Measurements from ENCODE around the gene CERS6. TPM values are rescaled to one million over a fixed set of nuclear protein-coding genes. Genes with fewer than 3 reads are reported as not detected.

Gene CERS6
- total RNA-seq, 1 experiment from 2014 or later = 30.3 TPM

DNA sequence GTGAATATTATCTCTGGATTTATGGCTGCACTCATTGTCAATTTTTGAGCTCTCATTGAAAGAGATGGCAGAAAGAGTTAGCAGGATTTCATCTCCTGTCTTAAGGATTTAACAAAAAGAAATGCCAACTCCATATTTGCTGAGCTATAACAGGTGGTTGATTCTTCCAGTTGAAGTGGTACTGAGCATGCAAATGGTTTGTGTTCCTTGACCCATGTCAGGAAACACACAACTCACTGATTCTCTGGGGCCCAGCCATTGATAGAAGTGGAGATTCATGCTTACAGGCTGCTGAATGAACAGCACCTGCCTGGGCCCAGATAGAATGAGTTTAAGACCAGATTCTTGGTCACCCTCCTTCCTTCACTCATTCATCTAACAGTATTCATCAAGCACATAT, 128.8 kb downstream of the CERS6 start:
- TSS peak; percentile 15 for BruUV-seq (replicated peaks)
- TF ChIP-seq POLR2AphosphoS5 (IDR thresholded peaks at IDR 0.05; ENCODE audit: low read depth, low read length) (no peak), CTCF (IDR thresholded peaks at IDR 0.05) (no peak), SIN3A (IDR thresholded peaks at IDR 0.05; ENCODE audit: borderline replicate concordance, insufficient read depth, low read depth, low read length) (no peak)
- ChIA-PET CTCF (no interaction called here), POLR2A (no interaction called here)
- Histone ChIP-seq H3K27ac (ENCODE audit: low read length) (no peak overlapping the region), H3K9me3 (ENCODE audit: control insufficient read depth, insufficient read depth, low read depth, low read length) (no peaks in the 10 kb centered on the region), H3K36me3 (ENCODE audit: control insufficient read depth, insufficient read depth, low read length) (no peaks in the 10 kb centered on the region), H3K4me3 (ENCODE audit: low read depth in 2 of 2, low read length in 2 of 2) (no peak overlapping the region), H3K4me1 (ENCODE audit: control insufficient read depth, insufficient read depth, low read length) (no peaks in the 10 kb centered on the region), H3K27me3 (ENCODE audit: control insufficient read depth, insufficient read depth, low read length) (no peaks in the 10 kb centered on the region)
- DNase-seq (ENCODE audit: low read depth, low spot score) (no peak), ATAC-seq (no peak)
- intact Hi-C loops (cut with micrococcal nuclease; ENCODE audit: unreplicated experiment) (no loop called here), in situ Hi-C loops (cut with HindIII; ENCODE audit: low pct_unique_long_range_greater_than_20kb, low sequenced_read_pairs) (no loop called here)

- Histone ChIP-seq H3K4me1 (ENCODE audit: control insufficient read depth, insufficient read depth, low read length) (no peaks in the 10 kb centered on the region), H3K36me3 (ENCODE audit: control insufficient read depth, insufficient read depth, low read length) (no peaks in the 10 kb centered on the region), H3K27ac (ENCODE audit: low read length) (no peak overlapping the region), H3K9me3 (ENCODE audit: control insufficient read depth, insufficient read depth, low read depth, low read length) (no peaks in the 10 kb centered on the region), H3K27me3 (ENCODE audit: control insufficient read depth, insufficient read depth, low read length) (no peaks in the 10 kb centered on the region), H3K4me3 (ENCODE audit: low read depth in 2 of 2, low read length in 2 of 2) (no peak overlapping the region)
- no peak for ATAC-seq
- no peak for DNase-seq (ENCODE audit: low read depth, low spot score)
- BruUV-seq (replicated peaks) = no TSS peak
- in situ Hi-C loops (cut with HindIII; ENCODE audit: low pct_unique_long_range_greater_than_20kb, low sequenced_read_pairs) = no loop called here
- CTCF ChIA-PET = no interaction called here
- intact Hi-C loops (cut with micrococcal nuclease; ENCODE audit: unreplicated experiment) = no loop called here
- POLR2A ChIA-PET = no interaction called here
- TF ChIP-seq CTCF (IDR thresholded peaks at IDR 0.05) (no peak), POLR2AphosphoS5 (IDR thresholded peaks at IDR 0.05; ENCODE audit: low read depth, low read length) (no peak), TCF7L2 (IDR thresholded peaks at IDR 0.05; ENCODE audit: low read depth, low read length) (no peak), SIN3A (IDR thresholded peaks at IDR 0.05; ENCODE audit: borderline replicate concordance, insufficient read depth, low read depth, low read length) (no peak), REST (IDR thresholded peaks at IDR 0.05; ENCODE audit: insufficient read depth in 1 of 2, low read depth in 2 of 2, low read length in 1 of 2) (no peak)
Measured at GRCh38 chr2:168585700-168586099, 129.6 kb downstream of the CERS6 start.
